Measurements from ENCODE around the gene MELK. TPM values are rescaled to one million over a fixed set of nuclear protein-coding genes. Genes with fewer than 3 reads are reported as not detected.

Gene MELK
- polyA plus RNA-seq, 1 experiment: 14.7 TPM

DNA sequence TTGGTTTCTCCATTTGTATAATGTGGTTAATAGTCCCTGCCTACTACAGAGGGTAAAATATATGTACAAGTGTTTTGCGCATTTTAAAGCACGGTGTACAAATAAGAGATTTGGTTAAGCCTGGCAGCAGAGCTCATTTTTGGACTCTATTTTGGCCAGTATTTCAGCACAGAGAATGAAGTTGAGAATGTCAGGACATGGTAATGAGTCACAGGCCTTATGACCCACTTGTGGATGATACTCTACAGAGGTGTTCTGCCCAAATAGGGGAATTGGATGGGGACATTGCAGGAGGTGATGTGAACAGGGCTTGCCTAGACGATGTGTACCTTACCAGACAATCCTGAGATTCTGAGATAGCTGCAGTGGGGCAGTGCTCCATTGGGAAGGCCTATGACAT lies 50.6 kb downstream of the MELK start:
- TF ChIP-seq, protein P1, sequence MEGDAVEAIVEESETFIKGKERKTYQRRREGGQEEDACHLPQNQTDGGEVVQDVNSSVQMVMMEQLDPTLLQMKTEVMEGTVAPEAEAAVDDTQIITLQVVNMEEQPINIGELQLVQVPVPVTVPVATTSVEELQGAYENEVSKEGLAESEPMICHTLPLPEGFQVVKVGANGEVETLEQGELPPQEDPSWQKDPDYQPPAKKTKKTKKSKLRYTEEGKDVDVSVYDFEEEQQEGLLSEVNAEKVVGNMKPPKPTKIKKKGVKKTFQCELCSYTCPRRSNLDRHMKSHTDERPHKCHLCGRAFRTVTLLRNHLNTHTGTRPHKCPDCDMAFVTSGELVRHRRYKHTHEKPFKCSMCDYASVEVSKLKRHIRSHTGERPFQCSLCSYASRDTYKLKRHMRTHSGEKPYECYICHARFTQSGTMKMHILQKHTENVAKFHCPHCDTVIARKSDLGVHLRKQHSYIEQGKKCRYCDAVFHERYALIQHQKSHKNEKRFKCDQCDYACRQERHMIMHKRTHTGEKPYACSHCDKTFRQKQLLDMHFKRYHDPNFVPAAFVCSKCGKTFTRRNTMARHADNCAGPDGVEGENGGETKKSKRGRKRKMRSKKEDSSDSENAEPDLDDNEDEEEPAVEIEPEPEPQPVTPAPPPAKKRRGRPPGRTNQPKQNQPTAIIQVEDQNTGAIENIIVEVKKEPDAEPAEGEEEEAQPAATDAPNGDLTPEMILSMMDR (IDR thresholded peaks at IDR 0.05; ENCODE audit: insufficient read depth, low read depth, low read length): no peak
- DNase-seq (ENCODE audit: low read depth): no peak
- H3K36me3 ChIP-seq (ENCODE audit: control insufficient read depth, insufficient read depth, low read length): no peaks in the 10 kb centered on the region
- no peak overlapping the region for H3K4me3 ChIP-seq (ENCODE audit: low read depth, low read length)
- H3K27me3 ChIP-seq (ENCODE audit: control insufficient read depth, insufficient read depth, low read length): no peaks in the 10 kb centered on the region
- POLR2A ChIA-PET: no interaction called here
- CTCF ChIA-PET: interaction anchor here (1.2 to 1.3 kb wide), 2 partner anchors 11 to 25 kb away, joined by 4 read pairs; no protein-coding TSS in a partner anchor

DNA sequence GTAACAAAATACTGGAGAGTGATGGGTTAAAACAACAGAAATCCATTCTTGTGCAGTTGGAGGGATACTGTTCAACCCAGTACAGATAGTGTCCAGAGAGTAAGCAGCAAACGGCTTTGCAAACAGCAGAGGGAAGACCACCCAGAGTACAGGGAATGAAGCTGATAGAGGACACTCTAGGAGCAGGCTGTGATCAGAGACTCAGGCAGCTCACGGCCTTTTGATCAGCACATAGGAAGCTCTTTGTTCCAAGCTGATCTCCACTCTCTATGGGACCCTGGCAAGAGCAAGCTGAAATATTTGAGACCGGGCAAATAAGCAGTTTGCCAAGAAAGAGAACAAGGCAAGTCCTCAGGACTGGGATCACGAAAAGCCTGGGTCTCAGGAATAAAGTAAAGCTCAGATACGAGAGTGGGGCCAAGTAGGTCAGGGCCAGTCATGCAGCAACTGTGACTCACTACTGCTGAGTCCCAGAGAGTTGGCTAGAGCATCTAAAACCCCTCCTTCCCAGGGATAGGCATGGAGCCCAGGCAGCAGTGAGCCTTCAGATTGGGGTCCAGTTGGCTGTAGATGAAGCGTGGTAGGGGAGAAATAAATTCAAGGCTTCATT lies 52.4 kb downstream of the MELK start:
- H3K27me3 ChIP-seq (ENCODE audit: control insufficient read depth, insufficient read depth, low read length): no peaks in the 10 kb centered on the region
- TF ChIP-seq, protein P1 (IDR thresholded peaks at IDR 0.05; ENCODE audit: insufficient read depth, low read depth, low read length): no peak
- ChIA-PET CTCF (interaction anchor here (0.9 to 2.8 kb wide), 6 partner anchors 9 to 230 kb away, joined by 3 to 14 read pairs (median 4); no protein-coding TSS in a partner anchor), POLR2A (interaction anchor here (0.5 kb wide), 1 partner anchor 992 kb away, joined by 5 read pairs; no protein-coding TSS in a partner anchor)
- H3K36me3 ChIP-seq (ENCODE audit: control insufficient read depth, insufficient read depth, low read length): no peaks in the 10 kb centered on the region
- H3K4me3 ChIP-seq (ENCODE audit: low read depth, low read length): no peak overlapping the region
- no peak for DNase-seq (ENCODE audit: low read depth)

- TF ChIP-seq, protein P1 (IDR thresholded peaks at IDR 0.05; ENCODE audit: insufficient read depth, low read depth, low read length): peak; percentile 63
- H3K36me3 ChIP-seq (ENCODE audit: control insufficient read depth, insufficient read depth, low read length): no peaks in the 10 kb centered on the region
- POLR2A ChIA-PET: interaction anchor here (1.0 kb wide), 1 partner anchor 14 kb away, joined by 4 read pairs; no protein-coding TSS in a partner anchor
Measured at GRCh38 chr9:36632892-36633291, 60.2 kb downstream of the MELK start.

GRCh38 chr9:36637491-36638270 lies 65.0 kb downstream of the MELK start:
- H3K36me3 ChIP-seq (ENCODE audit: control insufficient read depth, insufficient read depth, low read length): no peaks in the 10 kb centered on the region
- ChIA-PET POLR2A (no interaction called here), CTCF (interaction anchor here (1.6 to 1.9 kb wide), 2 partner anchors 10 to 92 kb away, joined by 4 to 6 read pairs; no protein-coding TSS in a partner anchor)
- DNase-seq (ENCODE audit: low read depth): no peak
- TF ChIP-seq, protein P1 (IDR thresholded peaks at IDR 0.05; ENCODE audit: insufficient read depth, low read depth, low read length): no peak
- H3K4me3 ChIP-seq (ENCODE audit: low read depth, low read length): no peak overlapping the region
- H3K27me3 ChIP-seq (ENCODE audit: control insufficient read depth, insufficient read depth, low read length): no peaks in the 10 kb centered on the region

More at GRCh38 chr9:36632892-36633291, 60.2 kb downstream of the MELK start:
- CTCF ChIA-PET: interaction anchor here (1.1 to 3.1 kb wide), 13 partner anchors 8 to 225 kb away, joined by 3 to 14 read pairs (median 4); no protein-coding TSS in a partner anchor
- no peak for DNase-seq (ENCODE audit: low read depth)
- H3K27me3 ChIP-seq (ENCODE audit: control insufficient read depth, insufficient read depth, low read length): no peaks in the 10 kb centered on the region
- H3K4me3 ChIP-seq (ENCODE audit: low read depth, low read length): no peak overlapping the region

- POLR2A ChIA-PET: no interaction called here
- Histone ChIP-seq H3K4me3 (ENCODE audit: low read depth, low read length) (no peak overlapping the region), H3K27me3 (ENCODE audit: control insufficient read depth, insufficient read depth, low read length) (no peaks in the 10 kb centered on the region), H3K36me3 (ENCODE audit: control insufficient read depth, insufficient read depth, low read length) (no peaks in the 10 kb centered on the region)
- CTCF ChIA-PET: interaction anchor here (1.0 to 1.4 kb wide), 2 partner anchors 8 to 88 kb away, joined by 4 to 5 read pairs; no protein-coding TSS in a partner anchor
- no peak for DNase-seq (ENCODE audit: low read depth)
- TF ChIP-seq, protein P1 (IDR thresholded peaks at IDR 0.05; ENCODE audit: insufficient read depth, low read depth, low read length): no peak
Measured at GRCh38 chr9:36640771-36641381, 68.2 kb downstream of the MELK start.

Measured in BJ (cell line).